Activated naive CD8-positive, alpha-beta T cell treated with anti-CD3 and anti-CD28 coated beads, Interleukin-2, amount 50 U/mL, for 24 hours (primary cell): ENCODE results near the gene KPNA4.
"Not testable (repeated sequence)": the region's sequence is repeated elsewhere in the genome, so short reads cannot be mapped to it uniquely, and the experiment has no call there.

ENCODE experiments used
- ATAC-seq: fragments of 150-1000 bp; cut with Tn5 transposase; one replicate; pipeline ENCODE4 v1.10.0; 2021
- DNase-seq: peaks from one replicate; pipeline ENCODE4 v3.0.0; 2021
- H3K27ac Mint-ChIP-seq: one replicate; pipeline ENCODE4 v1.8.0; 2021; ENCODE audit warnings: mild to moderate bottlenecking, mixed read lengths
- H3K27me3 Mint-ChIP-seq: one replicate; pipeline ENCODE4 v1.8.0; 2021; ENCODE audit warnings: mixed read lengths
- H3K36me3 Mint-ChIP-seq: one replicate; pipeline ENCODE4 v1.8.0; 2021; ENCODE audit warnings: low read depth, mixed read lengths
- H3K4me1 Mint-ChIP-seq: one replicate; pipeline ENCODE4 v1.8.0; 2021; ENCODE audit warnings: mixed read lengths
- H3K4me3 Mint-ChIP-seq: one replicate; pipeline ENCODE4 v1.8.0; 2021; ENCODE audit warnings: mild to moderate bottlenecking, moderate library complexity, mixed read lengths
- H3K9me3 Mint-ChIP-seq: one replicate; pipeline ENCODE4 v1.8.0; 2021; ENCODE audit warnings: mixed read lengths

The KPNA4 gene

GRCh38 chr3:160557571-160557970 is 7.8 kb downstream of the KPNA4 start:
- Mint-ChIP-seq H3K27me3 (no peaks in the 10 kb centered on the region), H3K4me3 (no peak overlapping the region), H3K4me1 (peaks cover 69% of the 10 kb centered on the region), H3K9me3 (no peaks in the 10 kb centered on the region), H3K36me3 (peaks cover 37% of the 10 kb centered on the region), H3K27ac (no peak overlapping the region)
- DNase-seq (no peak), ATAC-seq (no peak)

- Mint-ChIP-seq H3K36me3 (peaks cover 39% of the 10 kb centered on the region), H3K4me3 (no peak overlapping the region), H3K4me1 (peaks cover 66% of the 10 kb centered on the region), H3K27ac (no peak overlapping the region), H3K27me3 (no peaks in the 10 kb centered on the region), H3K9me3 (peaks cover 9% of the 10 kb centered on the region)
- DNase-seq (no peak), ATAC-seq (no peak)
Observed at GRCh38 chr3:160556141-160556540, 9.2 kb downstream of the KPNA4 start.

- H3K9me3 Mint-ChIP-seq = peaks cover 16% of the 10 kb centered on the region
- H3K36me3 Mint-ChIP-seq = peaks cover 46% of the 10 kb centered on the region
- no peak overlapping the region for H3K4me3 Mint-ChIP-seq
- DNase-seq (no peak), ATAC-seq (no peak)
- no peak overlapping the region for H3K27ac Mint-ChIP-seq
- peaks cover 59% of the 10 kb centered on the region for H3K4me1 Mint-ChIP-seq
- H3K27me3 Mint-ChIP-seq = no peaks in the 10 kb centered on the region
Observed at GRCh38 chr3:160554980-160555379, 10.4 kb downstream of the KPNA4 start.

DNA sequence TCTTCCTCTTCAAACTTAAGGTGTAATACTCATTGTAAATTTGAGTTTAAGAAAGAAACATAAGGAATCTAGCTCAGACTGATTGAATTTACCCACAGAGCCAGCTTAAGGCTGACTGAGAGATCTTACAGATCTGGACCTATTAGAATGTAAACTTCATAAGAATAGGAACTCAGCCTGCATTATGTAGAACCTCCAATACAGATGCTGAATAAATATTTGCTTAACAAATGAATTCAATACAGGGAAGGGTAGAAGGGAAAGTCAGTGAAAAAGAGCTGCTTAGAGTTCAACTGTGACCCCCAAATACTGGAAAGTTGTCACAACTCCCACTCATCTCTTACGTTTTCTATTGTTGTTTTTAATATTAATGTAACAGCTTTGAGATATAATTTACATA is 11.5 kb downstream of the KPNA4 start:
- ATAC-seq (no peak), DNase-seq (no peak)
- H3K27ac Mint-ChIP-seq = no peak overlapping the region
- H3K36me3 Mint-ChIP-seq = peaks cover 49% of the 10 kb centered on the region
- H3K9me3 Mint-ChIP-seq = peaks cover 16% of the 10 kb centered on the region
- no peak overlapping the region for H3K4me3 Mint-ChIP-seq
- peaks cover 47% of the 10 kb centered on the region for H3K4me1 Mint-ChIP-seq
- no peaks in the 10 kb centered on the region for H3K27me3 Mint-ChIP-seq

DNA sequence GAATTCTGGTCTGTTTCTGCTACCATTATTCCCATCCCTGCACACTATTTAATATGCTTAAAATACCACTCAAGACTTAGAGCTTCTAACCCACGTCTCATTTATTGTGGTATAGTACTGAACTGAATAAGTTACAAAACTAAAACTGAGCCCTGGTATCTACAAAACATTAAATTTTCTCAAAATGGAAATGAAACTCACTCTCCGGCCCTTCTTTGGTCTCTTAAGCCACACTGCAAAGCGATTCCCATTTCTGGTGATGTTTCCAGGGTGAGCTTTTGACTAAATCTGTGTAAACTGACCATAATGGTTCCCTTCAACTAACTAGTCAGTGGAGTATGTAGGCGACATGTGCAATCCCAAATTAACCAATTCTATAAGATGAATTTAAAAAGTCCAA is 18.6 kb downstream of the KPNA4 start:
- Mint-ChIP-seq H3K4me1 (peaks cover 55% of the 10 kb centered on the region), H3K27me3 (no peaks in the 10 kb centered on the region), H3K27ac (no peak overlapping the region), H3K36me3 (peaks cover 43% of the 10 kb centered on the region), H3K4me3 (no peak overlapping the region), H3K9me3 (peaks cover 17% of the 10 kb centered on the region)
- no peak for ATAC-seq
- no peak for DNase-seq

DNA sequence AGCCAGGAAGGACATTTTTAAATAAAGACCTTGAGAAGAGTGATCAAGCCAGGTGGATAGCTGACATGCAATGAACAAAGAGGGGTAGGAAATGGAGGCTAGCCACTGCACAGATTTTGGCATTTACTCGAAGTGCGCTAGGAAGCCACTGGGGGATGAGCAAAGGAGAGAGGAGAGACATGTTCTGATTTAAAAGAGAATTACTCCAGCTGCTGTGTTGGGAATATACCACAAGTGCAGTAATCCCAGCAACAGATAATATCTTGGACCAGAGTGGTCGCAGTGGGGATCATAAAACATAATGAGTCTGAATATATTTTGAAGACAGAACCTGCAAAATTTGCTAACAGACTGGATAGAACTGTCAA is 19.9 kb downstream of the KPNA4 start:
- H3K27ac Mint-ChIP-seq = no peak overlapping the region
- no peaks in the 10 kb centered on the region for H3K27me3 Mint-ChIP-seq
- DNase-seq (no peak), ATAC-seq (no peak)
- peaks cover 5% of the 10 kb centered on the region for H3K9me3 Mint-ChIP-seq
- peaks cover 35% of the 10 kb centered on the region for H3K36me3 Mint-ChIP-seq
- H3K4me3 Mint-ChIP-seq = no peak overlapping the region
- peaks cover 53% of the 10 kb centered on the region for H3K4me1 Mint-ChIP-seq

DNA sequence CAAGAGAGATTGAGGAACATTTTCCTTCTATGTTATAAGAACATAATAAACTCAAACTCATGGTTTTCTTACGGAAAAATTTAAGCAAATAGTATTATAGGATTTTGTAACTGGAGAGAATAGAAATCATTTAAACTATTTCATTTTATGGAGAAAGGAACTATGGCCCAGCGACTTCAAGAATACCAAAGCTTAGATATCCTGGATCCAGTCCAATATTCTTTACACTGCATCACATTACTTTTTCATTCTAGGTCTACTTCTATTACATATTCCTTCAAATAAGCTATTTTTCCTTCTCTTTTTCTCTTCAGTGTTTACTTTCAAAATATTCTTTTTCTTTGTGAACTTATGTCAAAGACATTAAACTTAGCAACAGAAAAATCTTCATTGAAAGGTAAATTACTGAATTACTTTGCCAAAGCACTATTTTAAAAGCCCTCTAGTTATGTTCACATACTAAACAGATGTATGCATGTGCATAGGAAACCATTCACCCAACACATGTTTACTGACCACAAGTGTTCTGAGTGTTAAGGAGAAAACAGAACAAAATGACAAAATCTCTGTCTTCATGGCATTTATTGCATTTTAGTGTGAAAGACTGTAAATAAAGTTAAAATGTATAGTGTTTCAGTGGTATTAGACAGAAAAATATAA is 20.4 kb downstream of the KPNA4 start:
- no peak for DNase-seq
- Mint-ChIP-seq H3K36me3 (peaks cover 33% of the 10 kb centered on the region), H3K27me3 (no peaks in the 10 kb centered on the region), H3K4me1 (peaks cover 53% of the 10 kb centered on the region), H3K27ac (no peak overlapping the region), H3K4me3 (no peak overlapping the region), H3K9me3 (peaks cover 4% of the 10 kb centered on the region)
- no peak for ATAC-seq

- Mint-ChIP-seq H3K27ac (no peak overlapping the region), H3K9me3 (no peaks in the 10 kb centered on the region), H3K4me1 (peaks cover 46% of the 10 kb centered on the region), H3K4me3 (no peak overlapping the region), H3K36me3 (peaks cover 20% of the 10 kb centered on the region), H3K27me3 (no peaks in the 10 kb centered on the region)
- no peak for ATAC-seq
- no peak for DNase-seq
Observed at GRCh38 chr3:160540551-160540950, 24.8 kb downstream of the KPNA4 start.

- H3K9me3 Mint-ChIP-seq = no peaks in the 10 kb centered on the region
- H3K27me3 Mint-ChIP-seq = no peaks in the 10 kb centered on the region
- H3K4me1 Mint-ChIP-seq = peaks cover 35% of the 10 kb centered on the region
- H3K36me3 Mint-ChIP-seq = peaks cover 14% of the 10 kb centered on the region
- H3K27ac Mint-ChIP-seq = no peak overlapping the region
- DNase-seq (no peak), ATAC-seq (no peak)
- no peak overlapping the region for H3K4me3 Mint-ChIP-seq
Observed at GRCh38 chr3:160538895-160539294, 26.5 kb downstream of the KPNA4 start.

GRCh38 chr3:160537729-160538128 is 27.6 kb downstream of the KPNA4 start:
- Mint-ChIP-seq H3K4me1 (peaks cover 32% of the 10 kb centered on the region), H3K36me3 (peaks cover 14% of the 10 kb centered on the region), H3K9me3 (no peaks in the 10 kb centered on the region), H3K27ac (no peak overlapping the region), H3K4me3 (no peak overlapping the region), H3K27me3 (no peaks in the 10 kb centered on the region)
- DNase-seq = no peak
- ATAC-seq = no peak

DNA sequence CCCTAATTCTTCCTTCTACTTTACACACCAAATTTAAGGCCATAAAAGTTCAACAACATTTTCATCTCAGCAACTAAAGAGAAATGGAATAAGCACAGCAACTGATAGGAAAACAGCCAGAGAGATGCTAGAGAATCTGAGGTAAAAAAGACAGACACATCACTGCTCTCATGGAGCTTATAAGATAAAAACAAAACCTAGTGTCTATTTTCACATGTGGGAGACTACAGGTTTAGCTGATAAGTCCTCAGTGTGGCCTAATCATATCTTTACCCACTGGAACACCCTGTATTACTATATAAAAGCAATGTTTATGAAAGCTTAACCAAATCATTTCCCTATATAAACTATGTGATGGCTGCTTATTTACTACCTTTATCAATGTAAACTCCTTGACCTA is 33.0 kb downstream of the KPNA4 start:
- Mint-ChIP-seq H3K27me3 (no peaks in the 10 kb centered on the region), H3K4me1 (peaks cover 11% of the 10 kb centered on the region)
- ATAC-seq = no peak

GRCh38 chr3:160531311-160531710 is 34.1 kb downstream of the KPNA4 start:
- no peak overlapping the region for H3K27ac Mint-ChIP-seq
- peaks cover 30% of the 10 kb centered on the region for H3K36me3 Mint-ChIP-seq
- H3K4me3 Mint-ChIP-seq = no peak overlapping the region
- no peaks in the 10 kb centered on the region for H3K9me3 Mint-ChIP-seq
- peaks cover 11% of the 10 kb centered on the region for H3K4me1 Mint-ChIP-seq
- ATAC-seq (no peak), DNase-seq (no peak)
- H3K27me3 Mint-ChIP-seq = no peaks in the 10 kb centered on the region

More for the DNA sequence above, 33.0 kb downstream of the KPNA4 start:
- Mint-ChIP-seq H3K4me3 (no peak overlapping the region), H3K9me3 (no peaks in the 10 kb centered on the region), H3K36me3 (peaks cover 26% of the 10 kb centered on the region), H3K27ac (no peak overlapping the region)
- DNase-seq = no peak

DNA sequence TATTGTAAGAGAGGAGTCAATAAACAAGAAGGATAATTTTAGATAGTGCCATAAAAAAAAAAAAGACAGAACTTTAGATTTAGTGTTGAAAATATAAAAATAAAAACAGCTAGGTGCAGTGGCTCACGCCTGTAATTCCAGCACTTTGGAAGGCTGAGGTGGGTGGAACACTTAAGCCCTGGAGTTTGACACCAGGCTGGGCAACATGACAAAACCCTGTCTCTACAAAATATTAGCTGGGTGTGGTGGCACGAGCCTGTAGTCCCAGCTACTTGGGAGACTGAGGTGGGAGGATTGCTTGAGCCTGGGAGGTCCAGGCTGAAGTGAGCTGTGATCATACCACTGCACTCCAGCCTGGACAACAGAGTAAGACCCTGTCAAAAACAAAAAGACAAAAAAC is 49.0 kb downstream of the KPNA4 start:
- not testable (repeated sequence) for H3K9me3 Mint-ChIP-seq, H3K4me3 Mint-ChIP-seq, DNase-seq, ATAC-seq, H3K4me1 Mint-ChIP-seq, H3K27me3 Mint-ChIP-seq, H3K27ac Mint-ChIP-seq
- peaks cover 41% of the 10 kb centered on the region for H3K36me3 Mint-ChIP-seq

DNA sequence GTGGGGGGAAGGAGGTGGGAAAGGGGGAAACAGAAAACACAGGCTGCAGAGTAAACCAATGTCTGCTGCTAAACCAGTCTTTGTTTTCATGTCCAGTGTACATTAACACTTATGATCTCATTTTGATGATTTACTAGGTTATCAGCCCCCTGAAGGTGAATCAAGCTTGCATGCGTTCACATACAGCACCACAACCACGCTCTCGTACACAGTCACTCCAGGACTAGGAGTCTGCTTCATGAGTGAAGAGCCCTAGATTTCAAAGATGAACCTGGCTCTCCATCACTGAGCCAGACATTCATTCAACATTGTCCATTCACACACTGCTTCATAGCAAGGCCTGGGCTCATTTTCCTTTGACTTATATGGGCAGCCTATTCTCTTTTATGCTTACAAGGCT is 64.0 kb downstream of the KPNA4 start:
- no peak overlapping the region for H3K27ac Mint-ChIP-seq
- H3K9me3 Mint-ChIP-seq = no peaks in the 10 kb centered on the region
- no peaks in the 10 kb centered on the region for H3K27me3 Mint-ChIP-seq
- peaks cover 53% of the 10 kb centered on the region for H3K36me3 Mint-ChIP-seq
- no peak for DNase-seq
- no peaks in the 10 kb centered on the region for H3K4me1 Mint-ChIP-seq
- H3K4me3 Mint-ChIP-seq = no peak overlapping the region
- no peak for ATAC-seq

DNA sequence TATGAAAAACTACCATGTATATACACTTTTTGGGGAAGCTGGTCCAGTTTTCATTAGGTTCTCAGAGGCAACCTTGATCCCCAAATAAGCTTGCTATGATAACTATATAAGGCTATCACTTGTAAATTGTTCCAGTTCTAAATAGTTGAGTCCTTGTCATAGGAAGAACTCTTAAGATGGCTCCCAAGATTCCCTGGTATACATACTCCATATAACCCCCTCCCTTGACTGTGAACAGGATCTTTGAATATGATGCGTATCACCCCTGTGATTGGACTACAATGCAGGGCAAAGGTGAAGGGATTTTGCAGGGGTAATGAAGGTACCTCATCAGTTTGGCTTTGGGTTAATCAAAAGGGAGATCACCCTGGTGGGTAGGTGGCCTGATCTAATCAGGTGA is 67.2 kb downstream of the KPNA4 start:
- DNase-seq = no peak
- H3K27ac Mint-ChIP-seq = no peak overlapping the region
- no peak for ATAC-seq
- H3K4me3 Mint-ChIP-seq = no peak overlapping the region
- no peaks in the 10 kb centered on the region for H3K27me3 Mint-ChIP-seq
- H3K4me1 Mint-ChIP-seq = no peaks in the 10 kb centered on the region
- no peaks in the 10 kb centered on the region for H3K9me3 Mint-ChIP-seq
- peaks cover 36% of the 10 kb centered on the region for H3K36me3 Mint-ChIP-seq

DNA sequence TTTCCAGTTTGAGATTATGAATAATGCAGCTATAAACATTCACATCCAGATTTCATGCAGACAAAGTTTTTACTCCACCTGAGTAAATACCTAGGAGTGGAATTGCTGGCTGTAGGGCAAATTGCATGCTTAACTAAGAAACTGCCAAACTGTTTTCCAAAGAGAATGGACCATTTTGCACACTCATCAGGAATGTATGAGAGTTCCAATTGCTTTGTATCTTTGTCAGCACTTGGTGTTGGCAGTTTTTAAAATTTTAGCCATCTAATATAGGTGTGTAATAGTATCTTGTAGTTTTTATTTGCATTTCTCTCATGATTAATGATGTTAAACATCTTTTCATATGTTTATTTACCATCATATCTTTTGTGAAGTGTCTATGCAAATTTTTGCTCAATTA is 75.2 kb downstream of the KPNA4 start:
- H3K9me3 Mint-ChIP-seq = no peaks in the 10 kb centered on the region
- peaks cover 2% of the 10 kb centered on the region for H3K27me3 Mint-ChIP-seq

More for the DNA sequence above, 75.2 kb downstream of the KPNA4 start:
- H3K4me1 Mint-ChIP-seq = peaks cover 2% of the 10 kb centered on the region
- DNase-seq = no peak
- no peak overlapping the region for H3K27ac Mint-ChIP-seq
- H3K36me3 Mint-ChIP-seq = no peaks in the 10 kb centered on the region
- no peak overlapping the region for H3K4me3 Mint-ChIP-seq
- ATAC-seq = no peak
